ENCODE results near the gene BACH2. TPM values are rescaled to one million over a fixed set of nuclear protein-coding genes. Genes with fewer than 3 reads are reported as not detected.
"Not testable (repeated sequence)": the region's sequence is repeated elsewhere in the genome, so short reads cannot be mapped to it uniquely, and the experiment has no call there.

BACH2 gene
- total RNA-seq, 1 donor from 2014 or later = 1.5 TPM

- no peak for DNase-seq (ENCODE audit: low read depth in 2 of 2)
These were observed 81.7 kb downstream of the BACH2 start for GRCh38 chr6:90214966-90215365.

DNA sequence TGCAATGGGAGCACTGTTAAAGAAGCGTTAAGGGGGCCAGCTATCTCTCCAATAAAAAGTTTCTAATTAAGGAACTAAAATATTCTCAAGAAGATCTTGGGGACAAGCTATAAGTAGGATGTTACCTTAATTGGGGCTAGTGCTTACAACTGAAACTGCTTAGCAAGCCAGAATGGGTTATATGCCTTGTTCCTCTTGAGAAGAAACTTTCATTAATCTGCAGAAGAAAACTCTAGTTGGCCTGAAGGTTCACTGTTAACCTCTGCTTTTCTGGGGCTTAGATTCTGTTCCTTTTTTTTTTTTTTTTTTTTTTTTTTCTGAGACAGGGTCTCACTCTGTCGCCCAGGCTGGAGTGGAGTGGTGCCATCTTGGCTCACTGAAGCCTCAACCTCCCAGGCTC lies 82.2 kb downstream of the BACH2 start:
- DNase-seq (ENCODE audit: low read depth in 2 of 2) = no peak

GRCh38 chr6:90212274-90212673 lies 84.4 kb downstream of the BACH2 start:
- DNase-seq (ENCODE audit: low read depth in 2 of 2) = no peak

GRCh38 chr6:90209527-90209926 lies 87.1 kb downstream of the BACH2 start:
- DNase-seq (ENCODE audit: low read depth in 2 of 2) = no peak

- DNase-seq (ENCODE audit: low read depth in 2 of 2) = not testable (repeated sequence)
These were observed 88.0 kb downstream of the BACH2 start for GRCh38 chr6:90208690-90209089.

DNA sequence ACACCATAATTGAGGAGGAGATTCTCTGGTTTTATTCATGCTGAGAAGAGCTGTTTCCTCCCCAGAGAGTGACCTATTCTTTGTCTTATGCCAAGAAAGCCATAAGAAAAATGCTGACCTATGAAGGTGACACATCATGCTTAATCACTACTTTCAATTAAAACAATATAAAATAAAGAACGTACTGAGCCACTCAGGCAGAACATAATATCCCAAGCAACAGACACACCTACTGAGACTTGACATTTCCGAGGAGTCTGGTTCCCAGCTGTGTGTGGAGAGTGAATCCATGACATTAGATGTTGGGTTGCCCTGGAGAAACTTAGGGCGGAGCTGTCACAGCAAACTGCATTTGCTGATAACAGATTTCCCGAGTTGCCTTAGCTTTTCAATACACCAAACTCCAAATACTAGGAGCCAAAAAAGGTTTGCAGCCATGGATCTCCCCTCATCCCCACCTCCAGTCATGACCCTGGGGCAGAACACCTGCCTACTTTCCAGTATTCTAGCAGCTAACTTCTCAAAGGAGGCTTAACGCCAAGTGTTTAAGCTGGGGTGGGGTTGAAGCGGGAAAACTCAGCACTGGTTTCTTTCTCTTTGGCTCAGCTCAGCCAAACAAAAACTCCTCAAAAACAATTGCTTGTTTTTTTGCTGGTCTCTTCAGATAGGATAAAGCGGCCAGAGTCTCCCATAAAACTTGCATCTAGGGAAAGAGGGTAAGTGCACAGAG lies 92.2 kb downstream of the BACH2 start:
- no peak for DNase-seq (ENCODE audit: low read depth in 2 of 2)

DNA sequence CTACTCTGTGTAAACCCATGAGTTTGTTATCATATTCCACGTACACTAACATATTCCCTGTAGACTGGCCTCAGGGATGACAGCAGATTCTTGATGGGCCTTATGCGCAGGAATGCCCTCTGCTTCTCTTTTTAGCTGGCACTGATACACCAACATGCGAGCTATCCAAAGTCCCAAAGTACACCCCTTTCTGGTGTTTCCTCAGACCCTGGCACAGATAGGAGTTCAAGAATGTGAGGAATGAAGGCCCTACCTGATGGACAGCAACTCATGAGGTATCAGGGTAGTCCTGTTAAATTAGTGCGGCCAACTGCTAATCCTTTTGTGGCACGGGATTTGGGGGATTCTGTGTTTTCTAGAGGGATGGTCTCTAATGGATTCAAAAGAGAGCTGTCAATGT lies 93.0 kb downstream of the BACH2 start:
- no peak for DNase-seq (ENCODE audit: low read depth in 2 of 2)

- DNase-seq (ENCODE audit: low read depth in 2 of 2) = no peak
These were observed 94.5 kb downstream of the BACH2 start for GRCh38 chr6:90202156-90202555.

- DNase-seq (ENCODE audit: low read depth in 2 of 2) = no peak
These were observed 96.7 kb downstream of the BACH2 start for GRCh38 chr6:90199900-90200299.

- no peak for DNase-seq (ENCODE audit: low read depth in 2 of 2)
These were observed 97.8 kb downstream of the BACH2 start for GRCh38 chr6:90198758-90199425.

- DNase-seq (ENCODE audit: low read depth in 2 of 2) = no peak
These were observed 98.7 kb downstream of the BACH2 start for GRCh38 chr6:90197854-90198496.

DNA sequence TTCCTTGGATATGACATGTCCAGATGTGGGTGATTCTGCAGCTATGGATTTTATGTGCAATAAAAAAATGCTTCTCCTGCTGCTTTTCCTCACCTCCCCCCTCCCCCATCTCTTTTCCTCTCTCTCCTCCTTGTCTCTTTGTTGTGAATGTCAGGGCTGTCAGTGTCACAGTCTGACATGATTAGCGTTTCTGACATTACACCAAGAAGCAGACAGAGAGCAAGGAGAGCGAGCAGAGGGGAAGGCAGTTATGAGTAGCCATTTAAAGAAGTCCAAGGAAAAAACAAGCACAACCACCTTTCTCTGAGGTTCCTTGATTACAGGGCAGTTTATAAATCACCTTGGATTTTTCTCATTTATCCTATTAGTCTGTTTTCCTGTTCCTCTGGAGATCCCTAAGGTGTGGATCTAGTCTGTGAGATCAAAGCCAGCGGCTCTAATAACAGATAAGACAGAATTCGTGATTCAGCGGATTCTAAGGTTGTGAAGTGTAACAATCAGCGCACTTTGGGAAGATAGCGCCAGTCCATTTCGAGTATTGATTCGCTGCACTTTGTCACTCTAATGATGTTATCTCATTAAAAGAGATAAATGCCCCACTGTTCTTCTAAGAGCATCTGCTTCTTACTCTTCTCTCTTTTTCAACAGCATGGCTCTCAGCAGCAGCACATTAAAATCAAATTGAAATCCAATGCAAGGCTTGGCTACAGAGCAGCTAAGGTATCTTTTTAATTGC lies 101.4 kb downstream of the BACH2 start:
- DNase-seq (ENCODE audit: low read depth in 2 of 2) = no peak

GRCh38 chr6:90194371-90194841 lies 102.2 kb downstream of the BACH2 start:
- peak in 1 of 2 donors; percentile 52 for DNase-seq (ENCODE audit: low read depth in 2 of 2)

GRCh38 chr6:90193359-90193758 lies 103.3 kb downstream of the BACH2 start:
- DNase-seq (ENCODE audit: low read depth in 2 of 2) = no peak

DNA sequence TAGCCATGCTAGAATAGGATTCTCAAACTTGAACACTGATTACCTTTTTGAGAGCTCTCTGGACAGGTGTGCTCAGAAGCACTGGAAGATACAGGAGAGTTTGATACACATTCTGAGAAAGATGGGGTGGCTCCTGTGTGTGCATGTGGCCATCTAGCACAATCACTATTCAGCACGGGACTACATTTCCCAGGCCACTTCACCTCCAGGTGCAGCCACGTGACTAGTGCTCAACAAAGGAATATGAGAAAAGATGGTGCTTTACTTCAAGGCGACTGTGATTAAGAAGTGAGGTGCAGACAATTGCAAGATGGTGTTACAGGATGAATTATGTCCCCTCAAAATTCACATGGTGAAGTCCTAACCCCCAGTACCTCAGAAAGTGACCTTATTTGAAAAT lies 103.8 kb downstream of the BACH2 start:
- no peak for DNase-seq (ENCODE audit: low read depth in 2 of 2)

- no peak for DNase-seq (ENCODE audit: low read depth in 2 of 2)
These were observed 105.8 kb downstream of the BACH2 start for GRCh38 chr6:90190752-90191395.

GRCh38 chr6:90190131-90190530 lies 106.5 kb downstream of the BACH2 start:
- no peak for DNase-seq (ENCODE audit: low read depth in 2 of 2)

DNA sequence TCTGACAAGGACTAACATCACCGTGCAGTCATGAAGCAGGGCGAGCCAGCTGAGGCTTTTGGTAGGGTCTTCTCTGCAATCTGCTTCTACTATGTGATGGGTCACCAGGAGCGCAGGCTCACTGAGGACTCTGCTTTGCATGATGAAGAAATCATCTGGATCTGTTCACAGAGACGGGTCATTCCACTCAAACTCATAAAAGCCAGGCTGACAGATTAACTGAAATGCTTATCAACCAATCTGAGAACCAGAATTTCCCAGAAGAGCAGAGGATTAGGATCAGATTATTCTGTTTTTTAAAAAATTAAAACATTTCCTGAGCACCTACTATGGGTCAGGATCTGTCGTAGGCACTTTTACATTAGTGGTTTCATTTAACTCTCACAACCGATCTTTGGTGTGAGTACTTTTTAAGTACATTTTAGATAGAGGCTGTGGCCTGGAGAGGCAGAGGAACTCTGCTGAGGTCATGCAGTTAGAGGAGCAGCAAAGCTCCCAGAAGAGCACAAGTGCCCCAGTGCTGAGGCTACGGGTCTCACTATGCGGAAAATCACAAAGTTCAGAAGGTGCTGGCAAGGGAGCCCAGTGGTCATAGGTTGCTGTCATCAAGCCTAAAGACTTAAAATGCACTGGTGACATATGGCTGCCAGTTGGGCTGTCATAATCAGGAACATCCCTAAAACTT lies 109.1 kb downstream of the BACH2 start:
- no peak for DNase-seq (ENCODE audit: low read depth in 2 of 2)

GRCh38 chr6:90186637-90187371 lies 109.8 kb downstream of the BACH2 start:
- DNase-seq (ENCODE audit: low read depth in 2 of 2) = no peak

DNA sequence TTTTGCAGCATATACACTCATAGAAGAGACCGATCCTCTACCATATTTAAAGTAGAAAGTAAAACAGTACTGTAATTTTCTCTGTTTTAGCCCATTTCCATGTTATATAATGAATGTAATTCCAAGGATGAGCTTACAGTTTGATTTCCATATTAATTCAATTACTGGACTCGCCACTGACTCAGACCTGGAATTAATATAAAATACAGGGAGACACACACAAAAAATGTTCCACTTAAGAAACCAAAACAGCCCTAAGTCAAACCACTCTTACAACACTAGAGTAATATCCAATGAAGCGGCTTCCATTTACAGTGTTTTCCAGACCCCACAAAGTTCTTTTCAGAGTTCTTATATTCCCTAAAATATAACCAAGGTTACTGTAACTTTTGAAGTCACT lies 110.6 kb downstream of the BACH2 start:
- no peak for DNase-seq (ENCODE audit: low read depth in 2 of 2)
